ENCODE results near the gene IL1R1.

The IL1R1 gene

GRCh38 chr2:102141011-102141943 lies 1.3 kb upstream of the IL1R1 start:
- DNase-seq, result no peak

- DNase-seq, result no peak
Measured at GRCh38 chr2:102142829-102143449, 393 bp downstream of the IL1R1 start.

GRCh38 chr2:102143450-102143985 lies 972 bp downstream of the IL1R1 start:
- DNase-seq, result no peak

GRCh38 chr2:102144128-102144527 lies 1.6 kb downstream of the IL1R1 start:
- DNase-seq, result no peak

GRCh38 chr2:102145107-102145506 lies 2.6 kb downstream of the IL1R1 start:
- DNase-seq, result no peak

- no peak for DNase-seq
Measured at GRCh38 chr2:102145934-102146333, 3.4 kb downstream of the IL1R1 start.

GRCh38 chr2:102147935-102148334 lies 5.4 kb downstream of the IL1R1 start:
- DNase-seq, result no peak

- DNase-seq, result no peak
Measured at GRCh38 chr2:102149243-102149642, 6.7 kb downstream of the IL1R1 start.

- no peak for DNase-seq
Measured at GRCh38 chr2:102149644-102150455, 7.3 kb downstream of the IL1R1 start.

GRCh38 chr2:102154364-102154763 lies 11.8 kb downstream of the IL1R1 start:
- no peak for DNase-seq

- no peak for DNase-seq
Measured at GRCh38 chr2:102154946-102155702, 12.6 kb downstream of the IL1R1 start.

GRCh38 chr2:102155703-102156515 lies 13.4 kb downstream of the IL1R1 start:
- no peak for DNase-seq

- DNase-seq, result no peak
Measured at GRCh38 chr2:102158011-102158755, 15.6 kb downstream of the IL1R1 start.

GRCh38 chr2:102159295-102159694 lies 16.7 kb downstream of the IL1R1 start:
- DNase-seq, result no peak

GRCh38 chr2:102166189-102166845 lies 23.8 kb downstream of the IL1R1 start:
- DNase-seq, result no peak

- no peak for DNase-seq
Measured at GRCh38 chr2:102168026-102168771, 25.7 kb downstream of the IL1R1 start.

GRCh38 chr2:102171946-102172345 lies 29.4 kb downstream of the IL1R1 start:
- no peak for DNase-seq

GRCh38 chr2:102172745-102173144 lies 30.2 kb downstream of the IL1R1 start:
- DNase-seq, result no peak

- DNase-seq, result no peak
Measured at GRCh38 chr2:102176172-102176571, 33.6 kb downstream of the IL1R1 start.
